Fibroblast of pulmonary artery (primary cell): ENCODE data around the gene MYLK.
A peak's percentile ranks its signal among the peaks of the same experiment; 100 is the strongest.
"Not testable (repeated sequence)": the region's sequence is repeated elsewhere in the genome, so short reads cannot be mapped to it uniquely, and the experiment has no call there.

Experiments used
- DNase-seq: peaks from one replicate; pipeline ENCODE4 v3.0.0-alpha.2; 2010; ENCODE audit warnings: low read depth
- H3K4me3 ChIP-seq: replicated peaks from 2 replicates; pipeline ENCODE4 v1.5.1; 2011; ENCODE audit warnings: low read depth, mild to moderate bottlenecking, control low read depth, low read length, moderate library complexity
- CTCF ChIP-seq: IDR thresholded peaks from 2 replicates; pipeline ENCODE4 v1.5.1; 2011; ENCODE audit warnings: mild to moderate bottlenecking, control low read depth, low read length, inconsistent platforms; ENCODE audit errors: missing control alignments

MYLK gene

GRCh38 chr3:123723070-123723469 is 161.1 kb downstream of the MYLK start:
- DNase-seq = no peak
- H3K4me3 ChIP-seq = no peak overlapping the region
- no peak for TF ChIP-seq CTCF

GRCh38 chr3:123722456-123722855 is 161.7 kb downstream of the MYLK start:
- TF ChIP-seq CTCF = no peak
- DNase-seq = no peak
- H3K4me3 ChIP-seq = no peak overlapping the region

GRCh38 chr3:123722021-123722420 is 162.1 kb downstream of the MYLK start:
- TF ChIP-seq CTCF = no peak
- no peak for DNase-seq
- no peak overlapping the region for H3K4me3 ChIP-seq

GRCh38 chr3:123721095-123721689 is 162.9 kb downstream of the MYLK start:
- not testable (repeated sequence) for DNase-seq, H3K4me3 ChIP-seq

GRCh38 chr3:123720638-123721037 is 163.5 kb downstream of the MYLK start:
- no peak overlapping the region for H3K4me3 ChIP-seq
- no peak for TF ChIP-seq CTCF

GRCh38 chr3:123719862-123720453 is 164.2 kb downstream of the MYLK start:
- H3K4me3 ChIP-seq = no peak overlapping the region
- no peak for DNase-seq
- TF ChIP-seq CTCF = no peak

More at GRCh38 chr3:123720638-123721037, 163.5 kb downstream of the MYLK start:
- DNase-seq = no peak

GRCh38 chr3:123719061-123719756 is 164.9 kb downstream of the MYLK start:
- not testable (repeated sequence) for H3K4me3 ChIP-seq
- peak; percentile 75 for TF ChIP-seq CTCF
- peak; percentile 87 for DNase-seq
